NCI-H82 treated with DMSO at 0.1 percent for 48 hours (cell line): ENCODE results near the gene EIF4E3.
A peak's percentile ranks its signal among the peaks of the same experiment; 100 is the strongest.

Source experiments
- DNase-seq: peaks from one replicate; lab custom pipeline; 2025; ENCODE audit not compliant: unreplicated experiment; lab: John Stamatoyannopoulos, UW

EIF4E3 gene

GRCh38 chr3:71725271-71725991 is at the start of gene EIF4E3:
Gene EIF4E3, minus strand, starts transcription at chr3:71725402. Its CDS starts 35 bp downstream, at chr3:71725367.
- peak; percentile 5 for DNase-seq

- no peak for DNase-seq
These were observed 46.7 kb upstream of the EIF4E3 start for GRCh38 chr3:71771884-71772283.

- DNase-seq, result no peak
These were observed 45.9 kb upstream of the EIF4E3 start for GRCh38 chr3:71771126-71771525.

- DNase-seq, result no peak
These were observed 38.2 kb upstream of the EIF4E3 start for GRCh38 chr3:71763426-71763825.

- DNase-seq, result no peak
These were observed 34.9 kb upstream of the EIF4E3 start for GRCh38 chr3:71760140-71760539.

GRCh38 chr3:71759401-71759800 is 34.2 kb upstream of the EIF4E3 start:
- no peak for DNase-seq

- no peak for DNase-seq
These were observed 32.9 kb upstream of the EIF4E3 start for GRCh38 chr3:71758091-71758490.

GRCh38 chr3:71754610-71755253 is 29.5 kb upstream of the EIF4E3 start:
- DNase-seq, result no peak

- DNase-seq, result no peak
These were observed 28.8 kb upstream of the EIF4E3 start, which contains the start of gene GPR27 for GRCh38 chr3:71753701-71754609. Gene GPR27, plus strand, starts transcription at chr3:71753855. Its CDS starts 195 bp downstream, at chr3:71754050.

- no peak for DNase-seq
These were observed 27.9 kb upstream of the EIF4E3 start for GRCh38 chr3:71752831-71753700.

- DNase-seq, result no peak
These were observed 26.4 kb upstream of the EIF4E3 start for GRCh38 chr3:71751602-71752001.

GRCh38 chr3:71744738-71745137 is 19.5 kb upstream of the EIF4E3 start:
- DNase-seq, result no peak

- no peak for DNase-seq
These were observed 17.4 kb upstream of the EIF4E3 start for GRCh38 chr3:71742621-71743020.

- DNase-seq, result no peak
These were observed 9.7 kb upstream of the EIF4E3 start for GRCh38 chr3:71734881-71735280.

- DNase-seq, result no peak
These were observed 8.1 kb upstream of the EIF4E3 start for GRCh38 chr3:71733319-71733718.

GRCh38 chr3:71732637-71733036 is 7.4 kb upstream of the EIF4E3 start:
- DNase-seq, result no peak

- DNase-seq, result peak; percentile 43
These were observed 3.6 kb upstream of the EIF4E3 start for GRCh38 chr3:71728632-71729342.

- DNase-seq, result no peak
These were observed 944 bp upstream of the EIF4E3 start for GRCh38 chr3:71726146-71726545.

GRCh38 chr3:71724584-71725270 is 475 bp downstream of the EIF4E3 start:
- no peak for DNase-seq

GRCh38 chr3:71724171-71724453 is 1.1 kb downstream of the EIF4E3 start:
- no peak for DNase-seq
